ENCODE measurements around the gene C4orf51.
"Not testable (repeated sequence)": the region's sequence is repeated elsewhere in the genome, so short reads cannot be mapped to it uniquely, and the experiment has no call there.

Gene C4orf51

GRCh38 chr4:145681956-145682355 is 2.0 kb downstream of the C4orf51 start:
- H2AFZ ChIP-seq = no peak overlapping the region
- H3K4me2 ChIP-seq (ENCODE audit: low read length) = no peak overlapping the region
- H3K36me3 ChIP-seq (ENCODE audit: control insufficient read depth, insufficient read depth, low read length) = no peaks in the 10 kb centered on the region
- no peak overlapping the region for H3K27ac ChIP-seq
- no peaks in the 10 kb centered on the region for H3K79me2 ChIP-seq
- no peaks in the 10 kb centered on the region for H3K27me3 ChIP-seq (ENCODE audit: control insufficient read depth, insufficient read depth, low read length)
- H3K9ac ChIP-seq = no peak overlapping the region
- no peak for TF ChIP-seq CTCF (IDR thresholded peaks at IDR 0.05)
- no peak overlapping the region for H3K4me3 ChIP-seq (ENCODE audit: low read depth, low read length)
- H3K4me1 ChIP-seq = peaks cover 3% of the 10 kb centered on the region
- no peaks in the 10 kb centered on the region for H3K9me3 ChIP-seq (ENCODE audit: control insufficient read depth, low read length)

- Histone ChIP-seq H3K4me2 (ENCODE audit: low read length) (no peak overlapping the region), H3K27ac (no peak overlapping the region), H3K4me3 (ENCODE audit: low read depth, low read length) (no peak overlapping the region), H3K9me3 (ENCODE audit: control insufficient read depth, low read length) (no peaks in the 10 kb centered on the region), H3K9ac (no peak overlapping the region), H3K4me1 (no peaks in the 10 kb centered on the region), H2AFZ (no peak overlapping the region), H3K79me2 (no peaks in the 10 kb centered on the region), H3K36me3 (ENCODE audit: control insufficient read depth, insufficient read depth, low read length) (no peaks in the 10 kb centered on the region), H3K27me3 (ENCODE audit: control insufficient read depth, insufficient read depth, low read length) (no peaks in the 10 kb centered on the region)
- TF ChIP-seq CTCF (IDR thresholded peaks at IDR 0.05) = no peak
Observed at GRCh38 chr4:145686991-145687390, 7.0 kb downstream of the C4orf51 start.

GRCh38 chr4:145690610-145691009 is 10.7 kb downstream of the C4orf51 start:
- Histone ChIP-seq H3K4me3 (ENCODE audit: low read depth, low read length) (no peak overlapping the region), H3K4me1 (no peaks in the 10 kb centered on the region), H2AFZ (no peak overlapping the region), H3K36me3 (ENCODE audit: control insufficient read depth, insufficient read depth, low read length) (no peaks in the 10 kb centered on the region), H3K4me2 (ENCODE audit: low read length) (no peak overlapping the region), H3K9ac (no peak overlapping the region), H3K27ac (no peak overlapping the region), H3K79me2 (no peaks in the 10 kb centered on the region), H3K27me3 (ENCODE audit: control insufficient read depth, insufficient read depth, low read length) (no peaks in the 10 kb centered on the region), H3K9me3 (ENCODE audit: control insufficient read depth, low read length) (no peaks in the 10 kb centered on the region)
- no peak for TF ChIP-seq CTCF (IDR thresholded peaks at IDR 0.05)

- not testable (repeated sequence) for H3K9me3 ChIP-seq (ENCODE audit: control insufficient read depth, low read length); H3K79me2 ChIP-seq; H3K36me3 ChIP-seq (ENCODE audit: control insufficient read depth, insufficient read depth, low read length); H3K27ac ChIP-seq; H3K27me3 ChIP-seq (ENCODE audit: control insufficient read depth, insufficient read depth, low read length); H3K4me2 ChIP-seq (ENCODE audit: low read length); H3K4me3 ChIP-seq (ENCODE audit: low read depth, low read length); H3K9ac ChIP-seq; H3K4me1 ChIP-seq; H2AFZ ChIP-seq
Observed at GRCh38 chr4:145691416-145691815, 11.5 kb downstream of the C4orf51 start.

GRCh38 chr4:145694929-145695328 is 15.0 kb downstream of the C4orf51 start:
- TF ChIP-seq CTCF (IDR thresholded peaks at IDR 0.05) = no peak
- peaks cover 2% of the 10 kb centered on the region for H3K4me1 ChIP-seq
- H3K4me3 ChIP-seq (ENCODE audit: low read depth, low read length) = no peak overlapping the region
- H3K9ac ChIP-seq = no peak overlapping the region
- H3K9me3 ChIP-seq (ENCODE audit: control insufficient read depth, low read length) = no peaks in the 10 kb centered on the region
- no peak overlapping the region for H3K27ac ChIP-seq
- no peak overlapping the region for H2AFZ ChIP-seq
- no peaks in the 10 kb centered on the region for H3K36me3 ChIP-seq (ENCODE audit: control insufficient read depth, insufficient read depth, low read length)
- no peaks in the 10 kb centered on the region for H3K79me2 ChIP-seq
- no peaks in the 10 kb centered on the region for H3K27me3 ChIP-seq (ENCODE audit: control insufficient read depth, insufficient read depth, low read length)
- H3K4me2 ChIP-seq (ENCODE audit: low read length) = no peak overlapping the region
